H9 (cell line): ENCODE results near the gene FNIP1. TPM values are rescaled to one million over a fixed set of nuclear protein-coding genes. Genes with fewer than 3 reads are reported as not detected.

ENCODE experiments used
- DNase-seq: peaks from one replicate; pipeline ENCODE4 v3.0.0-alpha.2; 2017
- H2AFZ ChIP-seq: one replicate; pipeline ENCODE4 v1.6.1; 2013; ENCODE audit warnings: mild to moderate bottlenecking, low read length, control low read depth, moderate library complexity
- H2AK5ac ChIP-seq: 2 replicates; pipeline ENCODE4 v1.6.1; 2013; ENCODE audit warnings: low read length, control low read depth, mixed read lengths; ENCODE audit not compliant: insufficient read length
- H2BK120ac ChIP-seq: one replicate; pipeline ENCODE4 v1.6.1; 2013; ENCODE audit warnings: low read depth, mild to moderate bottlenecking, low read length, control low read depth, inconsistent platforms; ENCODE audit not compliant: poor library complexity, severe bottlenecking
- H2BK12ac ChIP-seq: 2 replicates; pipeline ENCODE4 v1.6.1; 2013; ENCODE audit warnings: low read length, control low read depth, mixed read lengths, low read depth; ENCODE audit not compliant: insufficient read length
- H2BK15ac ChIP-seq: 2 replicates; pipeline ENCODE4 v1.6.1; 2013; ENCODE audit warnings: low read depth, low read length, control low read depth
- H2BK20ac ChIP-seq: one replicate; pipeline ENCODE4 v1.6.1; 2013; ENCODE audit warnings: low read depth, mild to moderate bottlenecking, low read length, control low read depth, inconsistent platforms; ENCODE audit not compliant: poor library complexity, severe bottlenecking
- H2BK5ac ChIP-seq: 2 replicates; pipeline ENCODE4 v1.6.1; 2013; ENCODE audit warnings: low read length, control low read depth, mixed read lengths; ENCODE audit not compliant: insufficient read length
- H3K14ac ChIP-seq: 2 replicates; pipeline ENCODE4 v1.6.1; 2013; ENCODE audit warnings: low read length, control low read depth; ENCODE audit not compliant: insufficient read depth
- H3K18ac ChIP-seq: 2 replicates; pipeline ENCODE4 v1.6.1; 2013; ENCODE audit warnings: low read depth, mild to moderate bottlenecking, mixed read lengths, low read length, control low read depth; ENCODE audit not compliant: insufficient read length
- H3K23ac ChIP-seq: 2 replicates; pipeline ENCODE4 v1.6.1; 2013; ENCODE audit warnings: low read length, control low read depth, mixed read lengths, low read depth; ENCODE audit not compliant: insufficient read length
- H3K23me2 ChIP-seq: 2 replicates; pipeline ENCODE4 v1.6.1; 2013; ENCODE audit warnings: low read depth, mild to moderate bottlenecking, mixed read lengths, low read length, control low read depth; ENCODE audit not compliant: insufficient read length, poor library complexity, severe bottlenecking
- H3K27ac ChIP-seq: 2 replicates; pipeline ENCODE4 v1.5.1; 2013; ENCODE audit warnings: low read length, control low read depth, mixed read lengths, low read depth; ENCODE audit not compliant: insufficient read length
- H3K27me3 ChIP-seq: 2 replicates; pipeline ENCODE4 v1.6.1; 2013; ENCODE audit warnings: low read length, control low read depth, inconsistent platforms; ENCODE audit not compliant: insufficient read depth
- H3K4ac ChIP-seq: 2 replicates; pipeline ENCODE4 v1.6.1; 2013; ENCODE audit warnings: low read depth, mild to moderate bottlenecking, control low read depth, inconsistent platforms, low read length, moderate library complexity
- H3K4me1 ChIP-seq: 2 replicates; pipeline ENCODE4 v1.6.1; 2013; ENCODE audit warnings: low read length, control low read depth, inconsistent platforms; ENCODE audit not compliant: insufficient read depth
- H3K4me2 ChIP-seq: 2 replicates; pipeline ENCODE4 v1.6.1; 2013; ENCODE audit warnings: low read length, control low read depth, mixed read lengths; ENCODE audit not compliant: insufficient read length, insufficient read depth
- H3K56ac ChIP-seq: 2 replicates; pipeline ENCODE4 v1.6.1; 2013; ENCODE audit warnings: low read depth, mild to moderate bottlenecking, mixed read lengths, low read length, control low read depth; ENCODE audit not compliant: insufficient read length
- H3K79me1 ChIP-seq: 2 replicates; pipeline ENCODE4 v1.6.1; 2013; ENCODE audit warnings: low read depth, mild to moderate bottlenecking, moderate library complexity, low read length, control low read depth, inconsistent platforms; ENCODE audit not compliant: insufficient read depth, poor library complexity, severe bottlenecking
- H3K79me2 ChIP-seq: 2 replicates; pipeline ENCODE4 v1.6.1; 2013; ENCODE audit warnings: low read length, control low read depth, inconsistent platforms; ENCODE audit not compliant: insufficient read depth
- H3K9ac ChIP-seq: 2 replicates; pipeline ENCODE4 v1.6.1; 2013; ENCODE audit warnings: low read length, control low read depth, mixed read lengths; ENCODE audit not compliant: insufficient read length; ENCODE audit errors: extremely low read depth
- H3K9me3 ChIP-seq: one replicate; pipeline ENCODE4 v1.6.1; 2013; ENCODE audit warnings: low read depth, low read length, inconsistent platforms; ENCODE audit not compliant: control insufficient read depth
- H3T11ph ChIP-seq: one replicate; pipeline ENCODE4 v1.6.1; 2013; ENCODE audit warnings: mild to moderate bottlenecking, low read length, control low read depth, inconsistent platforms
- H4K20me1 ChIP-seq: one replicate; pipeline ENCODE4 v1.6.1; 2013; ENCODE audit not compliant: control insufficient read depth, insufficient read length, insufficient read depth
- H4K5ac ChIP-seq: 2 replicates; pipeline ENCODE4 v1.6.1; 2013; ENCODE audit warnings: low read depth, mild to moderate bottlenecking, mixed read lengths, low read length, control low read depth; ENCODE audit not compliant: insufficient read length
- H4K8ac ChIP-seq: replicated peaks from 2 replicates; pipeline ENCODE4 v1.6.1; 2013; ENCODE audit warnings: low read length, control low read depth, mixed read lengths, low read depth; ENCODE audit not compliant: insufficient read length
- H4K91ac ChIP-seq: 2 replicates; pipeline ENCODE4 v1.6.1; 2013; ENCODE audit warnings: low read depth, mild to moderate bottlenecking, moderate library complexity, mixed read lengths, low read length, control low read depth; ENCODE audit not compliant: insufficient read length
- H3K27ac Mint-ChIP-seq, 3 experiments: 2 replicates in 2 of 3; 3 replicates in 1 of 3; pipeline ENCODE4 v1.8.0; 2020 to 2021; ENCODE audit warnings: mixed read lengths in 3 of 3, mild to moderate bottlenecking in 1 of 3, moderate library complexity in 1 of 3
- H3K27me3 Mint-ChIP-seq: 2 replicates; pipeline ENCODE4 v1.8.0; 2021; ENCODE audit warnings: low read depth, mild to moderate bottlenecking, moderate library complexity, mixed read lengths
- H3K36me3 Mint-ChIP-seq, 3 experiments: 2 replicates in 2 of 3; 3 replicates in 1 of 3; pipeline ENCODE4 v1.8.0; 2020 to 2021; ENCODE audit warnings: low read depth in 3 of 3, mixed read lengths in 3 of 3; ENCODE audit not compliant: insufficient read depth in 1 of 3
- H3K4me1 Mint-ChIP-seq, 2 experiments: 2 replicates each; pipeline ENCODE4 v1.8.0; 2020; ENCODE audit warnings: mixed read lengths in 2 of 2
- H3K4me3 Mint-ChIP-seq, 2 experiments: 2 replicates in 1 of 2; 3 replicates in 1 of 2; pipeline ENCODE4 v1.8.0; 2020 to 2021; ENCODE audit warnings: mild to moderate bottlenecking in 2 of 2, mixed read lengths in 2 of 2, moderate library complexity in 1 of 2
- H3K9me3 Mint-ChIP-seq, 2 experiments: 2 replicates in 1 of 2; 3 replicates in 1 of 2; pipeline ENCODE4 v1.8.0; 2020; ENCODE audit warnings: mild to moderate bottlenecking in 2 of 2, mixed read lengths in 2 of 2, moderate library complexity in 1 of 2
- CTCF ChIP-seq: fragments of 200-600 bp; sonication (generic); conservative IDR thresholded peaks from 3 replicates; pipeline ENCODE4 v1.8.0; 2021; ENCODE audit warnings: antibody characterized with exemption, mild to moderate bottlenecking
- WGBS: extraction: QIAGEN DNeasy Blood & Tissue Kit; methylation state at CpG from one replicate; pipeline ENCODE4 v1.1.7; 2013; ENCODE audit warnings: missing lambda C conversion rate, low lambda C conversion rate, mixed read lengths; ENCODE audit not compliant: insufficient read length; ENCODE audit errors: extremely low coverage; 5-methylcytosine and 5-hydroxymethylcytosine counted together
- total RNA-seq: library from RNA; stranded (reverse); gene quantifications from 2 replicates; pipeline ENCODE4 v1.2.1, GENCODE V29; 2021

The FNIP1 gene
- total RNA-seq, 1 experiment from 2014 or later: 13.4 TPM

DNA sequence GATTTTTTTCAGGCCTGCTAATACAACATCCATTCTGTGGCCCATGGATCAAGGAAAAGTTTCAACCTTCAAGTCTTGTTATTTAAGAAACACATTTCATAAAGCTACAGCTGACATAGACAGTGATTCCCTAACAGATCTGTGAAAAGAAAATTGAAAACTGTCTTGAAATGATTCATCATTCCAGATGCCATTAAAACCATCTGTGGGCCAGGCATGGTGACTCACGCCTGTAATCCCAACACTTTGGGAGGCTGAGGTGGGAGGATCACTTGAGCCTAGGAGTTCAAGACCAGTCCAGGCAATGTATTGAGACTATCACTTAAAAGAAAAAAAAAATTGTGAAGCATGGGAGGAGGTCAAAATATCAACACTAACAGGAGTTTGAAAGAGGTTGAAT is 167.8 kb downstream of the FNIP1 start:
- WGBS: no CpG with 5 or more reads among the region's 1 CpG
- H3K27ac ChIP-seq: no peak overlapping the region
- 0 out of 2 replicates have a peak, but pooled peaks cover 2% of the 10 kb centered on the region for H3K4me1 ChIP-seq
- H3K9ac ChIP-seq: no peak overlapping the region
- no peak overlapping the region for H2BK5ac ChIP-seq
- no peak overlapping the region for H2BK20ac ChIP-seq
- H3K36me3 Mint-ChIP-seq: peaks cover 0 to 3% (median 0%) of the 10 kb centered on the region in 3 experiments; a peak in 1 of 7 replicates
- H3K4ac ChIP-seq: no peak overlapping the region
- H4K8ac ChIP-seq: no peak overlapping the region
- no peak overlapping the region for H4K5ac ChIP-seq
- H3K56ac ChIP-seq: no peak overlapping the region
- H3K79me2 ChIP-seq: peaks cover 33% of the 10 kb centered on the region; the same call in 1 of the 2 replicates
- H3K14ac ChIP-seq: no peak overlapping the region
- no peak overlapping the region for H2BK12ac ChIP-seq
- H3K18ac ChIP-seq: no peak overlapping the region
- no peaks in the 10 kb centered on the region for H3K9me3 ChIP-seq
- H3K23ac ChIP-seq: no peak overlapping the region
- no peak for TF ChIP-seq CTCF
- H2AFZ ChIP-seq: no peak overlapping the region
- H3K79me1 ChIP-seq: no peaks in the 10 kb centered on the region
- no peak overlapping the region for H4K91ac ChIP-seq
- peaks cover 9 to 10% of the 10 kb centered on the region in 2 experiments for H3K4me1 Mint-ChIP-seq
- H3K9me3 Mint-ChIP-seq: no peaks in the 10 kb centered on the region
- H3K27me3 ChIP-seq: no peaks in the 10 kb centered on the region
- peak overlapping the region in 1 of 3 experiments; percentile 16; a peak in 1 of 7 replicates for H3K27ac Mint-ChIP-seq
- no peaks in the 10 kb centered on the region for H4K20me1 ChIP-seq
- no peak overlapping the region for H3K4me3 Mint-ChIP-seq
- no peak overlapping the region for H2BK15ac ChIP-seq
- H2AK5ac ChIP-seq: no peak overlapping the region
- no peak overlapping the region for H2BK120ac ChIP-seq
- H3K27me3 Mint-ChIP-seq: no peaks in the 10 kb centered on the region
- H3K23me2 ChIP-seq: peaks cover under 1% of the 10 kb centered on the region
- DNase-seq: no peak
- no peak overlapping the region for H3K4me2 ChIP-seq
- no peak overlapping the region for H3T11ph ChIP-seq
